Spleen (tissue), 11 donors: ENCODE results near the gene SLAIN2. TPM values are rescaled to one million over a fixed set of nuclear protein-coding genes. Genes with fewer than 3 reads are reported as not detected.

Experiments
- DNase-seq: peaks from one replicate; pipeline ENCODE4 v3.0.0-alpha.2; 2020
- H3K27ac ChIP-seq, 8 donors: fragments of 200-600 bp; sonication (generic) in 7 of 8; 1 replicate in 4 of 8; 2 replicates in 4 of 8; pipeline versions ENCODE4 v1.5.0 to v1.8.0; 2016 to 2021; ENCODE audit warnings: inconsistent platforms in 4 of 8, mild to moderate bottlenecking in 4 of 8, moderate library complexity in 1 of 8
- H3K27me3 ChIP-seq, 7 donors: fragments of 200-600 bp; sonication (generic) in 6 of 7; replicated peaks in 1 of 7; 1 replicate in 4 of 7; 2 replicates in 3 of 7; pipeline versions ENCODE4 v1.5.0 to v1.8.0; 2016 to 2021; ENCODE audit warnings: inconsistent platforms in 3 of 7, mild to moderate bottlenecking in 1 of 7
- H3K36me3 ChIP-seq, 6 donors: fragments of 200-600 bp; sonication (generic) in 5 of 6; 1 replicate in 4 of 6; 2 replicates in 2 of 6; pipeline versions ENCODE4 v1.5.0 to v1.8.0; 2016 to 2021; ENCODE audit warnings: inconsistent platforms in 2 of 6
- H3K4me1 ChIP-seq, 6 donors: fragments of 200-600 bp; sonication (generic) in 5 of 6; 1 replicate in 3 of 6; 2 replicates in 3 of 6; pipeline versions ENCODE4 v1.5.0 to v1.8.0; 2016 to 2021; ENCODE audit warnings: inconsistent platforms in 3 of 6
- H3K4me3 ChIP-seq, 8 donors: fragments of 200-600 bp; sonication (generic) in 7 of 8; 1 replicate in 4 of 8; 2 replicates in 4 of 8; pipeline versions ENCODE4 v1.5.0 to v1.8.0; 2016 to 2021; ENCODE audit warnings: inconsistent platforms in 4 of 8, mild to moderate bottlenecking in 4 of 8, moderate library complexity in 2 of 8
- H3K9me3 ChIP-seq, 8 donors: fragments of 200-600 bp; sonication (generic) in 7 of 8; 1 replicate in 4 of 8; 2 replicates in 4 of 8; pipeline versions ENCODE4 v1.5.0 to v1.8.0; 2016 to 2021; ENCODE audit warnings: inconsistent platforms in 4 of 8
- CTCF ChIP-seq, 11 experiments: fragments of 200-600 bp in 7 of 11; fragments of 450-650 bp in 4 of 11; sonication (generic) in 4 of 11; IDR thresholded peaks in 8 of 11; conservative IDR thresholded peaks in 3 of 11; 1 replicate in 7 of 11; 2 replicates in 4 of 11; pipeline versions ENCODE4 v1.4.0 to v1.8.0; 2016 to 2021; ENCODE audit warnings: antibody characterized with exemption in 11 of 11, inconsistent platforms in 4 of 11, mild to moderate bottlenecking in 1 of 11
- POLR2A ChIP-seq, 3 donors: fragments of 450-650 bp; IDR thresholded peaks; one replicate each; pipeline ENCODE4 v1.5.1; 2017; ENCODE audit warnings: antibody characterized with exemption in 3 of 3, mild to moderate bottlenecking in 1 of 3
- POLR2AphosphoS5 ChIP-seq, 3 donors: sonication (generic); formaldehyde crosslinking; IDR thresholded peaks; one replicate each; pipeline ENCODE4 v1.5.1; 2017; ENCODE audit warnings: antibody characterized with exemption in 3 of 3
- WGBS, 5 donors: extraction: QIAGEN DNeasy Blood & Tissue Kit in 3 of 5; methylation state at CpG; one replicate each; pipeline versions ENCODE4 v1.1.5 to v1.1.7; 2013 to 2018; 5-methylcytosine and 5-hydroxymethylcytosine counted together
- intact Hi-C: fragments of 100-400 bp; cut with DNase I; formaldehyde crosslinking; loops from one replicate; pipeline ENCODE4 v1.15.0; 2023; ENCODE audit warnings: low total_unique reads
- polyA plus RNA-seq, 3 donors: library from polyadenylated mRNA; stranded (reverse); fragments of 200-250 nt; gene quantifications; one replicate each; pipeline ENCODE4 v1.2.1, GENCODE V29; 2013
- total RNA-seq, 7 donors: library from RNA; depleted of rRNA in 3 of 7; stranded (reverse); fragments of >200 nt in 3 of 7; fragmentation: NEBNext Ultra II Directional in 4 of 7; extraction: Animal tissue kit (Norgen Biotek cat#: 25700) in 4 of 7; gene quantifications; one replicate each; pipeline versions ENCODE4 v1.1.0 to v1.2.1, GENCODE V29; 2016 to 2021
- donor health status: healthy with polysubstance abuse.
- donor health status: DM: no; HTN: no; CAD: no; lungs with moderate emphysema.
- donor health status: DM: no; HTN: no; CAD: no.
- donor health status: Bipolar disorder and iron deficiency.
- donor health status: healthy.
- donor health status: DM: no; HTN: no; CAD: no.
- donor health status: DM: yes; HTN: yes; CAD: no.

Gene SLAIN2
- total and polyA plus RNA-seq, 10 donors: 6.6 to 69.1 (median 45.1) TPM

- WGBS, 5 donors: 93 to 95% (median 93%) methylated on average over 4 of the region's 4 CpGs
- H3K4me1 ChIP-seq: no peaks in the 10 kb centered on the region
- no peaks in the 10 kb centered on the region for H3K9me3 ChIP-seq
- H3K27me3 ChIP-seq: no peaks in the 10 kb centered on the region
- DNase-seq: no peak
- H3K4me3 ChIP-seq: no peak overlapping the region
- intact Hi-C loops: no loop called here
- no peak for TF ChIP-seq POLR2A (IDR thresholded peaks at IDR 0.05)
- no peak for TF ChIP-seq POLR2AphosphoS5 (IDR thresholded peaks at IDR 0.05)
- TF ChIP-seq CTCF (IDR thresholded peaks at IDR 0.05 in 8 of 11, conservative IDR thresholded peaks at IDR 0.05 in 3 of 11): no peak
- H3K27ac ChIP-seq: no peak overlapping the region
- peaks cover 0 to 44% (median 11%) of the 10 kb centered on the region in 6 donors for H3K36me3 ChIP-seq
Measured at GRCh38 chr4:48409203-48409602, 67.9 kb downstream of the SLAIN2 start.

DNA sequence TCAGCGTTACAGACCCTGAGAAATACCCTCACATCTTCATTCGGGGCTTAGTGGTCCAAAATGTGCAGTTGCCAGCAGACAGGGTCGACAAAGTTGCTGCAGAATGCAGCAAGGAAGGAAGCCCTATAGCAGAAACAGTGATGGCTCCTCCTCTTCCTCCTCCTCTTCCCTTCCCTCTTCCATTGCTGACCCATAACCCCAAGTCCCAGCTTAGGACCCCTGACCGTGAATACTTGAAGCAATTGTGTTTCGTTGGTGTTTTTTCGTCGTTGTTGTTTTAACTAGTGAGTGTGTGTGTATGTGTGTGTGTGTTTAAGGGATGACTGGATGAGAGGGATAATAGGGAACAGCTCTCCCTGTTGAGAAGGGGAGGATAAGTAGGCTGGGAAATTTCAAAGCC lies 69.5 kb downstream of the SLAIN2 start:
- H3K36me3 ChIP-seq: peaks cover 0 to 43% (median 11%) of the 10 kb centered on the region in 6 donors
- H3K9me3 ChIP-seq: no peaks in the 10 kb centered on the region
- DNase-seq: no peak
- H3K4me3 ChIP-seq: no peak overlapping the region
- TF ChIP-seq POLR2A (IDR thresholded peaks at IDR 0.05) (no peak), CTCF (IDR thresholded peaks at IDR 0.05 in 8 of 11, conservative IDR thresholded peaks at IDR 0.05 in 3 of 11) (no peak), POLR2AphosphoS5 (IDR thresholded peaks at IDR 0.05) (no peak)
- no peaks in the 10 kb centered on the region for H3K4me1 ChIP-seq
- H3K27me3 ChIP-seq: no peaks in the 10 kb centered on the region
- no peak overlapping the region for H3K27ac ChIP-seq
- 86 to 91% (median 88%) methylated on average over 7 of the region's 7 CpGs for WGBS, 5 donors
- intact Hi-C loops: no loop called here

- no peak for DNase-seq
- H3K9me3 ChIP-seq: no peaks in the 10 kb centered on the region
- no peak for TF ChIP-seq POLR2A (IDR thresholded peaks at IDR 0.05)
- TF ChIP-seq CTCF (IDR thresholded peaks at IDR 0.05 in 8 of 11, conservative IDR thresholded peaks at IDR 0.05 in 3 of 11): no peak
- no peak for TF ChIP-seq POLR2AphosphoS5 (IDR thresholded peaks at IDR 0.05)
- intact Hi-C loops: no loop called here
- no peak overlapping the region for H3K4me3 ChIP-seq
- no peaks in the 10 kb centered on the region for H3K4me1 ChIP-seq
- H3K27ac ChIP-seq: no peak overlapping the region
- H3K36me3 ChIP-seq: peaks cover 4 to 63% (median 29%) of the 10 kb centered on the region in 6 donors
- H3K27me3 ChIP-seq: no peaks in the 10 kb centered on the region
- 97 to 100% (median 99%) methylated on average over 5 to 6 of the region's 6 CpGs for WGBS, 5 donors
Measured at GRCh38 chr4:48420144-48420543, 78.8 kb downstream of the SLAIN2 start.

DNA sequence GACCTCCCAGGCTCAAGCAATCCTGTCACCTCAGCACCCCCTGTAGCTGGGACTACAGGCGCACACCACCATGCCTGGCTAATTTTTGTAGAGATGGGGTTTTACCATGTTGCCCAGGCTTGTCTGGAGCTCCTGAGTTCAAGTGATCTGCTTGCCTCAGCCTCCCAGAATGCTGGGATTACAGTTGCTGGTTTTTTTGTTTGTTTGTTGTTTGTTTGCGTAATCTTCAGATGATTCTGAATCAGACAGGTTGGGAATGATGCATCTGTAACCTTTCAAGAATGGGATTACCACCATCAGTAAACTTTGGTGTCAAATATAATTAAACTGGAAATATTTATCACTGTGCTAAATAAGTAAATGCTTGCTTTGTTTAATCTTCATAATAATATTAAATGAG lies 79.8 kb downstream of the SLAIN2 start:
- no peak overlapping the region for H3K27ac ChIP-seq
- TF ChIP-seq POLR2AphosphoS5 (IDR thresholded peaks at IDR 0.05) (no peak), POLR2A (IDR thresholded peaks at IDR 0.05) (no peak), CTCF (IDR thresholded peaks at IDR 0.05 in 8 of 11, conservative IDR thresholded peaks at IDR 0.05 in 3 of 11) (no peak)
- H3K36me3 ChIP-seq: peaks cover 4 to 69% (median 29%) of the 10 kb centered on the region in 6 donors
- WGBS, 5 donors: 94 to 99% (median 96%) methylated on average over 2 of the region's 2 CpGs
- no peak overlapping the region for H3K4me3 ChIP-seq
- no peaks in the 10 kb centered on the region for H3K27me3 ChIP-seq
- intact Hi-C loops: no loop called here
- DNase-seq: no peak
- H3K9me3 ChIP-seq: no peaks in the 10 kb centered on the region
- H3K4me1 ChIP-seq: no peaks in the 10 kb centered on the region
